MCF 10A (cell line): ENCODE data around the gene RUVBL2. TPM values are rescaled to one million over a fixed set of nuclear protein-coding genes. Genes with fewer than 3 reads are reported as not detected.

Experiments
- BruUV-seq: library from RNA; stranded (reverse); fragments of 400-500 nt; replicated peaks from 2 replicates; lab custom pipeline; 2021; lab: Mats Ljungman, UMichigan
- CTCF ChIA-PET: fragments of 300-600 bp; sonication (Branson Sonifier 250); formaldehyde crosslinking; extraction: SDS; loops from one replicate; lab custom pipeline; 2021; ENCODE audit warnings: antibody characterized with exemption, inconsistent platforms; lab: Yijun Ruan, JAX
- POLR2A ChIA-PET: fragments of 300-600, 350-650 bp; sonication (Branson Sonifier 250); formaldehyde crosslinking; extraction: SDS; loops from one replicate; lab custom pipeline; 2020; ENCODE audit warnings: antibody characterized with exemption, inconsistent platforms; lab: Yijun Ruan, JAX
- DNase-seq: peaks from one replicate; pipeline ENCODE4 v3.0.0-alpha.2; 2018; ENCODE audit not compliant: unreplicated experiment
- H3K27ac Mint-ChIP-seq: one replicate; pipeline ENCODE4 v1.8.0; 2022; ENCODE audit warnings: mild to moderate bottlenecking, low read depth, mixed read lengths; ENCODE audit not compliant: unreplicated experiment
- H3K27me3 Mint-ChIP-seq: one replicate; pipeline ENCODE4 v1.8.0; 2022; ENCODE audit warnings: mixed read lengths; ENCODE audit not compliant: insufficient read depth, unreplicated experiment
- H3K36me3 Mint-ChIP-seq: one replicate; pipeline ENCODE4 v1.8.0; 2022; ENCODE audit warnings: mild to moderate bottlenecking, moderate library complexity, mixed read lengths; ENCODE audit not compliant: insufficient read depth, unreplicated experiment
- H3K4me1 Mint-ChIP-seq: one replicate; pipeline ENCODE4 v1.8.0; 2022; ENCODE audit warnings: mixed read lengths; ENCODE audit not compliant: insufficient read depth, unreplicated experiment
- H3K4me3 Mint-ChIP-seq: one replicate; pipeline ENCODE4 v1.8.0; 2022; ENCODE audit warnings: mild to moderate bottlenecking, moderate library complexity, mixed read lengths; ENCODE audit not compliant: unreplicated experiment
- H3K9me3 Mint-ChIP-seq: one replicate; pipeline ENCODE4 v1.8.0; 2022; ENCODE audit warnings: mixed read lengths; ENCODE audit not compliant: unreplicated experiment
- CTCF ChIP-seq: fragments of 200-600 bp; IDR thresholded peaks from one replicate; pipeline ENCODE4 v1.8.0; 2022; ENCODE audit warnings: antibody characterized with exemption, mild to moderate bottlenecking; ENCODE audit not compliant: unreplicated experiment
- intact Hi-C: fragments of 100-400 bp; cut with micrococcal nuclease; formaldehyde crosslinking; loops from 2 replicates; pipeline ENCODE4 v1.14.1; 2022
- total RNA-seq: library from RNA; stranded (reverse); gene quantifications from 2 replicates; pipeline ENCODE4 v1.2.3, GENCODE V29; 2022

RUVBL2 gene
- total RNA-seq, 1 experiment from 2014 or later = 156 TPM

GRCh38 chr19:48955308-48955958 lies 38.3 kb upstream of the RUVBL2 start:
- peaks cover 6% of the 10 kb centered on the region for H3K4me1 Mint-ChIP-seq
- ChIA-PET POLR2A (interaction anchor here (0.7 to 4.3 kb wide), 4 partner anchors 10 to 309 kb away, joined by 3 to 38 read pairs (median 4); partner anchors contain the start of genes CA11 and FTL), CTCF (interaction anchor here (0.5 to 1.0 kb wide), 4 partner anchors 17 to 521 kb away, joined by 3 read pairs; partner anchors contain the start of gene RUVBL2)
- H3K27ac Mint-ChIP-seq = peak overlapping the region; percentile 83
- BruUV-seq = TSS peak; percentile 39
- H3K36me3 Mint-ChIP-seq = peaks cover 46% of the 10 kb centered on the region
- H3K4me3 Mint-ChIP-seq = peak overlapping the region; percentile 81
- H3K27me3 Mint-ChIP-seq = no peaks in the 10 kb centered on the region
- no peaks in the 10 kb centered on the region for H3K9me3 Mint-ChIP-seq
- no peak for DNase-seq
- TF ChIP-seq CTCF = no peak
- intact Hi-C loops = loop anchor here (2.0 kb wide), 1 partner anchor 55 kb away; the partner anchor contains the start of gene NUCB1

GRCh38 chr19:48958006-48958405 lies 35.7 kb upstream of the RUVBL2 start:
- H3K36me3 Mint-ChIP-seq = peaks cover 57% of the 10 kb centered on the region
- no TSS peak for BruUV-seq
- no peaks in the 10 kb centered on the region for H3K27me3 Mint-ChIP-seq
- H3K27ac Mint-ChIP-seq = no peak overlapping the region
- ChIA-PET CTCF (interaction anchor here (0.6 kb wide), 1 partner anchor 1745 kb away, joined by 3 read pairs; no protein-coding TSS in a partner anchor), POLR2A (interaction anchor here (0.7 to 1.1 kb wide), 2 partner anchors 83 to 86 kb away, joined by 3 to 4 read pairs; partner anchors contain the start of gene PPP1R15A)
- no peak for DNase-seq
- no peak overlapping the region for H3K4me3 Mint-ChIP-seq
- H3K9me3 Mint-ChIP-seq = no peaks in the 10 kb centered on the region
- TF ChIP-seq CTCF = no peak
- peaks cover 16% of the 10 kb centered on the region for H3K4me1 Mint-ChIP-seq
- intact Hi-C loops = no loop called here

GRCh38 chr19:48959341-48960239 lies 34.1 kb upstream of the RUVBL2 start:
- Mint-ChIP-seq H3K27me3 (no peaks in the 10 kb centered on the region), H3K4me1 (peaks cover 31% of the 10 kb centered on the region), H3K4me3 (no peak overlapping the region), H3K9me3 (no peaks in the 10 kb centered on the region), H3K27ac (no peak overlapping the region), H3K36me3 (peaks cover 65% of the 10 kb centered on the region)
- intact Hi-C loops = no loop called here
- no TSS peak for BruUV-seq
- ChIA-PET POLR2A (interaction anchor here (0.6 to 4.1 kb wide), 3 partner anchors 33 to 60 kb away, joined by 3 to 23 read pairs (median 5); partner anchors contain the start of genes GYS1, NUCB1 and RUVBL2), CTCF (interaction anchor here (0.6 kb wide), 1 partner anchor 72 kb away, joined by 3 read pairs; no protein-coding TSS in a partner anchor)
- DNase-seq = no peak
- no peak for TF ChIP-seq CTCF
